A549 (cell line): ENCODE measurements around the gene FLVCR1.

Experiments used
- TF ChIP-seq, protein P1 (sequence below): fragments of >200 bp; sonication (Bioruptor Twin); formaldehyde crosslinking; IDR thresholded peaks from 3 replicates; pipeline ENCODE4 v1.5.1; 2016
- TF ChIP-seq, protein P2 (sequence below): IDR thresholded peaks from 2 replicates; pipeline ENCODE4 v1.6.1; 2012; ENCODE audit warnings: low read depth, borderline replicate concordance

DNA sequence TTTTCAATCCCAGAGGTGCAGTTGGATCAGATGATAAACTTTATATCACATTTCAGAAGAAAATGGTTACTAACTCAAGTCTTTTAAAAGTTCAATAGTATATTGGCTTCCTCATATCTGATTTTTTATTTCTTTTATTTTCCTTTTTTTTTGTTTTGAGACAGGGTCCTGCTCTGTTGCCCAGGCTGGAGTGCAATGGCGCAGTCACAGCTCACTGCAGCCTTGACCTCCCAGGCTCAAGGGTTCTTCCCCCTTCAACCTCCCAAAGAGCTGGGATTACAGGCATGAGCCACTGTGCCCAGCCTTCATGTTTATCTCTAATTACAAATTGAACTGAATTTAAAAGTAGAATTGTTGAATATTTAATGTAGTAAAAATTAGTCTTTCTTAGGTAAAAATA lies 13.9 kb downstream of the FLVCR1 start:
- TF ChIP-seq, protein P1, sequence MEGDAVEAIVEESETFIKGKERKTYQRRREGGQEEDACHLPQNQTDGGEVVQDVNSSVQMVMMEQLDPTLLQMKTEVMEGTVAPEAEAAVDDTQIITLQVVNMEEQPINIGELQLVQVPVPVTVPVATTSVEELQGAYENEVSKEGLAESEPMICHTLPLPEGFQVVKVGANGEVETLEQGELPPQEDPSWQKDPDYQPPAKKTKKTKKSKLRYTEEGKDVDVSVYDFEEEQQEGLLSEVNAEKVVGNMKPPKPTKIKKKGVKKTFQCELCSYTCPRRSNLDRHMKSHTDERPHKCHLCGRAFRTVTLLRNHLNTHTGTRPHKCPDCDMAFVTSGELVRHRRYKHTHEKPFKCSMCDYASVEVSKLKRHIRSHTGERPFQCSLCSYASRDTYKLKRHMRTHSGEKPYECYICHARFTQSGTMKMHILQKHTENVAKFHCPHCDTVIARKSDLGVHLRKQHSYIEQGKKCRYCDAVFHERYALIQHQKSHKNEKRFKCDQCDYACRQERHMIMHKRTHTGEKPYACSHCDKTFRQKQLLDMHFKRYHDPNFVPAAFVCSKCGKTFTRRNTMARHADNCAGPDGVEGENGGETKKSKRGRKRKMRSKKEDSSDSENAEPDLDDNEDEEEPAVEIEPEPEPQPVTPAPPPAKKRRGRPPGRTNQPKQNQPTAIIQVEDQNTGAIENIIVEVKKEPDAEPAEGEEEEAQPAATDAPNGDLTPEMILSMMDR = no peak
- TF ChIP-seq, protein P2, sequence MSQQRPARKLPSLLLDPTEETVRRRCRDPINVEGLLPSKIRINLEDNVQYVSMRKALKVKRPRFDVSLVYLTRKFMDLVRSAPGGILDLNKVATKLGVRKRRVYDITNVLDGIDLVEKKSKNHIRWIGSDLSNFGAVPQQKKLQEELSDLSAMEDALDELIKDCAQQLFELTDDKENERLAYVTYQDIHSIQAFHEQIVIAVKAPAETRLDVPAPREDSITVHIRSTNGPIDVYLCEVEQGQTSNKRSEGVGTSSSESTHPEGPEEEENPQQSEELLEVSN = no peak
